Measurements from ENCODE around the gene DGKZ.

The DGKZ gene

GRCh38 chr11:46392421-46393230 lies 45.4 kb downstream of the DGKZ start:
- in situ Hi-C loops (cut with HindIII; ENCODE audit: low sequenced_read_pairs), result no loop called here
- TF ChIP-seq CTCF (IDR thresholded peaks at IDR 0.05; ENCODE audit: low read depth, low read length), result no peak
- H3K4me3 ChIP-seq (ENCODE audit: low read depth, low read length), result peak overlapping the region; percentile 15
- DNase-seq (ENCODE audit: low read depth, low spot score), result peak; percentile 76

GRCh38 chr11:46393231-46393616 lies 46.0 kb downstream of the DGKZ start:
- TF ChIP-seq CTCF (IDR thresholded peaks at IDR 0.05; ENCODE audit: low read depth, low read length), result no peak
- in situ Hi-C loops (cut with HindIII; ENCODE audit: low sequenced_read_pairs), result no loop called here

GRCh38 chr11:46393759-46394158 lies 46.5 kb downstream of the DGKZ start:
- no peak for TF ChIP-seq CTCF (IDR thresholded peaks at IDR 0.05; ENCODE audit: low read depth, low read length)
- in situ Hi-C loops (cut with HindIII; ENCODE audit: low sequenced_read_pairs), result no loop called here
- H3K4me3 ChIP-seq (ENCODE audit: low read depth, low read length), result no peak overlapping the region
- no peak for DNase-seq (ENCODE audit: low read depth, low spot score)

More at GRCh38 chr11:46393231-46393616, 46.0 kb downstream of the DGKZ start:
- H3K4me3 ChIP-seq (ENCODE audit: low read depth, low read length), result no peak overlapping the region
- no peak for DNase-seq (ENCODE audit: low read depth, low spot score)

DNA sequence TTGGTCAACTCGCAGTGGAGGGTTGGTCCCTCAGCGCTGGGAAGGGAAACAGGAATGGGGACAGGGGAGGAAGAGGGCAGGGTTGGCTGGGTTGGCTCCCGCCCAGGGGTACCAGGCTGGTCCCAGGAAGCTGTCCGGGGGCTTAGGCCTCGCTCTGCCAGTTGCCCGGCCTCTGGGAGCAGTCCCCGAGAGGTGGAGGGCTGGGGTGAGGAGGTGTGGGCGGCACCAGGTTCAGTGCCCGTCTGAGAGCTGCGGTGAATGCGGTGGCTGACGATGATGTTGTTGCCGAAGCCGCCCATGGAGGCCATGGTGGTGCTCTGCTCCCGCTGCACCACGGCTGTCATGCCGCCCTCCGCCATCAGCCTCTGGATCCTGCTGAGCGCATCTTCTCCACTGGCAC lies 50.3 kb downstream of the DGKZ start:
- in situ Hi-C loops (cut with HindIII; ENCODE audit: low sequenced_read_pairs), result no loop called here
- no peak overlapping the region for H3K4me3 ChIP-seq (ENCODE audit: low read depth, low read length)
- no peak for TF ChIP-seq CTCF (IDR thresholded peaks at IDR 0.05; ENCODE audit: low read depth, low read length)
- no peak for DNase-seq (ENCODE audit: low read depth, low spot score)

DNA sequence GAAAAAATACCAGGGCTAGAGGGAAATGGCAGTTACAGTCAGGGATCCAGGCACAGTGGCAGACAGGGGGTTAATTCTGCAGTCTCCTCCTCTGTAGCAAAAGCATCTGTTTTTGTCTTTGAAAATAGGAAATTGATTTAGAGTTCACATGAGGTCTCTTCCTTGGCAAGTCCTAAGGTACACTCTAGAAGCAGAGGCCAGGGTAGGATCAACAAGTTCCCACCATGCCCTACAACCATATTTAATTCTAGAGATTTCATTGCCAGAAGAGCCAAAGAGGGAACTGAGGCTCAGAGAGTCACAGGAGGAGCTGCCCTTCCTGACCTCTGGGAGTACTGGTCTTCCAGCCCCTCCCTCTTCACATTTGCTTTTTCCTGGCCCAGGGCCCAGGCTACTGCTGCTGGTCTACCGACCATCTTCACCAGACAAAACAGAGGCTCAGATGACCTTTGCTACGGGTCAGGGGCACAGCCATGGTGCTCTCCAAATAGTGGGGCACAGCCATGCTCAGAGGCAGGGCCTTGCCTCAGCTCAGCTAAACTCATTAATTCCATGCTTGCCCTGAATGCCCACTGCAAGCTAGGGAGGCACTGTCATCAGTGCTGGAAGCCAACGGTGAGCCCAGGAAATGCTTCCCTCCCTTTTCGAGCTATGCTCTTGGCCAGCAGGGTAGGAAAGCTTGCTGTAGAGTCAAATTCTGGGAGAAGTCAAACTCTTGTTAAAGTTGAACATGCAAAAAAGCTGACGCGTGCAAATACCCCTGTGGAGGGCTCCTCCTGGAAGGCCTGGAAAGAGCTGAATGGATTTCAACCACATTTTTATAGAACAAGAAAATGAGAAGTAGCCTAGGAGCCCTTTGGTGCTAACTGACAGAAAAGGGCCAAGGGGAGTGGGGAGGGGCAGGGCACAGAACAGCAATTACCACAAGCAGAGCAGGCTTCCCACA lies 56.0 kb downstream of the DGKZ start:
- no peak overlapping the region for H3K4me3 ChIP-seq (ENCODE audit: low read depth, low read length)
- in situ Hi-C loops (cut with HindIII; ENCODE audit: low sequenced_read_pairs), result no loop called here
- no peak for TF ChIP-seq CTCF (IDR thresholded peaks at IDR 0.05; ENCODE audit: low read depth, low read length)
- no peak for DNase-seq (ENCODE audit: low read depth, low spot score)

DNA sequence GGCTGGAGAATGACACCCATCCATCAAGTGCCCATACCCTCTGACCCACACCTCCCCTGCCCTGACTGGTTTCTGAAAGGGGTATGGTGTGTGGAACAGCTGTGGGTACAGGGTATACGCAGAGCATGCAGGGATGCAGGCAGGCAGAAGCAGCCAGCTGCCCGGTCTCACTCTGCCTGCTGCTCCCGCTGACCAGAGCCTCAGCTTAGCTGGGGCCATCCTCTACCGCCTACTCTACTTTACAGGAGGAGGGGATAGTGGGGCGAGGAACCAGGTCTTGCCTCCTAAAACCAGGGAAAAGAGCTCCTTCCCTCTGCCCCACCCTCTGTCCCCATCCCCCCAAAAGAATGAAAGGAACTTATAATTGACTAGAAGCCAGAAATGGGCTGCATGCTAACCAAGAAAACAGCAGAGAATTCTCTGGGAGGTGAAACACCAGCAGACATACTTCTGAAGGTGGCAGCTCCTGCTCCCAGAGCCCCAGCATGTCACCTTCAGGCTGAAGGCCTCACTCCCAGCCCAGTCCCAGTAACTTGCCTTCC lies 57.3 kb downstream of the DGKZ start:
- no peak for TF ChIP-seq CTCF (IDR thresholded peaks at IDR 0.05; ENCODE audit: low read depth, low read length)
- H3K4me3 ChIP-seq (ENCODE audit: low read depth, low read length), result no peak overlapping the region
- DNase-seq (ENCODE audit: low read depth, low spot score), result no peak
- in situ Hi-C loops (cut with HindIII; ENCODE audit: low sequenced_read_pairs), result no loop called here

Data from astrocyte of the spinal cord (primary cell).